Skeletal muscle tissue (tissue), 4 donors: ENCODE results near the gene TMEM143. TPM values are rescaled to one million over a fixed set of nuclear protein-coding genes. Genes with fewer than 3 reads are reported as not detected.
A peak's percentile ranks its signal among the peaks of the same experiment; 100 is the strongest.

Experiments used
- H3K27ac ChIP-seq: one replicate; pipeline ENCODE4 v1.7.0; 2013; ENCODE audit warnings: mild to moderate bottlenecking, low read depth, low read length, inconsistent platforms
- H3K27me3 ChIP-seq, 3 donors: one replicate each; pipeline ENCODE4 v1.7.0; 2013; ENCODE audit warnings: low read length in 3 of 3; ENCODE audit not compliant: control insufficient read depth in 3 of 3, insufficient read depth in 3 of 3
- H3K36me3 ChIP-seq, 3 donors: one replicate each; pipeline ENCODE4 v1.7.0; 2013; ENCODE audit warnings: low read length in 3 of 3; ENCODE audit not compliant: control insufficient read depth in 3 of 3, insufficient read depth in 3 of 3
- H3K4me1 ChIP-seq, 3 donors: one replicate each; pipeline ENCODE4 v1.7.0; 2013; ENCODE audit warnings: low read length in 3 of 3, mild to moderate bottlenecking in 3 of 3; ENCODE audit not compliant: control insufficient read depth in 3 of 3, insufficient read depth in 3 of 3
- H3K4me3 ChIP-seq, 3 donors: one replicate each; pipeline ENCODE4 v1.7.0; 2013; ENCODE audit warnings: low read length in 3 of 3
- H3K9ac ChIP-seq, 3 donors: one replicate each; pipeline ENCODE4 v1.7.0; 2013; ENCODE audit warnings: low read length in 3 of 3, mild to moderate bottlenecking in 3 of 3, moderate library complexity in 2 of 3, low read depth in 1 of 3
- H3K9me3 ChIP-seq, 3 donors: one replicate each; pipeline ENCODE4 v1.7.0; 2013; ENCODE audit warnings: low read length in 3 of 3; ENCODE audit not compliant: control insufficient read depth in 3 of 3
- total RNA-seq: library from RNA; depleted of rRNA; stranded (reverse); fragments of >200 nt; gene quantifications from one replicate; pipeline ENCODE4 v1.2.3, GENCODE V29; 2014
- donor health status: Osteomylitis.

The TMEM143 gene
- total RNA-seq, 1 donor from 2014 or later, result 7.8 TPM

GRCh38 chr19:48362716-48363499 lies 832 bp downstream of the TMEM143 start:
- Histone ChIP-seq H3K4me3 (peak overlapping the region; percentile 98 to 100 (median 99)), H3K27me3 (no peaks in the 10 kb centered on the region), H3K36me3 (peaks cover 7 to 9% (median 9%) of the 10 kb centered on the region in 3 donors), H3K27ac (peak overlapping the region; percentile 96), H3K9me3 (no peaks in the 10 kb centered on the region), H3K9ac (peak overlapping the region; percentile 98 to 100 (median 100)), H3K4me1 (peaks cover 7 to 21% (median 12%) of the 10 kb centered on the region in 3 donors)

GRCh38 chr19:48361912-48362311 lies 1.8 kb downstream of the TMEM143 start:
- Histone ChIP-seq H3K9ac (no peak overlapping the region), H3K4me3 (no peak overlapping the region), H3K9me3 (no peaks in the 10 kb centered on the region), H3K4me1 (peaks cover 7 to 23% (median 12%) of the 10 kb centered on the region in 3 donors), H3K27ac (no peak overlapping the region), H3K36me3 (peaks cover 7 to 9% (median 9%) of the 10 kb centered on the region in 3 donors), H3K27me3 (no peaks in the 10 kb centered on the region)

GRCh38 chr19:48359123-48359522 lies 4.6 kb downstream of the TMEM143 start:
- Histone ChIP-seq H3K9me3 (no peaks in the 10 kb centered on the region), H3K27me3 (no peaks in the 10 kb centered on the region), H3K4me1 (peaks cover 3 to 17% (median 6%) of the 10 kb centered on the region in 3 donors)

GRCh38 chr19:48355365-48355954 lies 8.3 kb downstream of the TMEM143 start:
- H3K27ac ChIP-seq, result no peak overlapping the region

More at GRCh38 chr19:48359123-48359522, 4.6 kb downstream of the TMEM143 start:
- Histone ChIP-seq H3K4me3 (no peak overlapping the region), H3K27ac (no peak overlapping the region), H3K9ac (no peak overlapping the region), H3K36me3 (peaks cover 7 to 9% (median 9%) of the 10 kb centered on the region in 3 donors)

GRCh38 chr19:48354332-48354992 lies 9.3 kb downstream of the TMEM143 start:
- no peaks in the 10 kb centered on the region for H3K9me3 ChIP-seq
- H3K9ac ChIP-seq, result no peak overlapping the region
- H3K27ac ChIP-seq, result no peak overlapping the region
- H3K4me1 ChIP-seq, result peaks cover 0 to 3% (median 0%) of the 10 kb centered on the region in 3 donors
- no peak overlapping the region for H3K4me3 ChIP-seq
- no peaks in the 10 kb centered on the region for H3K27me3 ChIP-seq
- H3K36me3 ChIP-seq, result peaks cover 0 to 3% (median 0%) of the 10 kb centered on the region in 3 donors

More at GRCh38 chr19:48355365-48355954, 8.3 kb downstream of the TMEM143 start:
- Histone ChIP-seq H3K9ac (no peak overlapping the region), H3K9me3 (no peaks in the 10 kb centered on the region), H3K36me3 (peaks cover 4 to 5% (median 5%) of the 10 kb centered on the region in 3 donors), H3K4me1 (peaks cover 0 to 3% (median 0%) of the 10 kb centered on the region in 3 donors), H3K27me3 (no peaks in the 10 kb centered on the region), H3K4me3 (no peak overlapping the region)

- no peak overlapping the region for H3K9ac ChIP-seq
- peaks cover 0 to 3% (median 0%) of the 10 kb centered on the region in 3 donors for H3K4me1 ChIP-seq
- peaks cover 0 to 3% (median 0%) of the 10 kb centered on the region in 3 donors for H3K36me3 ChIP-seq
- no peaks in the 10 kb centered on the region for H3K27me3 ChIP-seq
- no peak overlapping the region for H3K4me3 ChIP-seq
- H3K9me3 ChIP-seq, result no peaks in the 10 kb centered on the region
- H3K27ac ChIP-seq, result no peak overlapping the region
Observed at GRCh38 chr19:48353677-48354076, 10.1 kb downstream of the TMEM143 start.

GRCh38 chr19:48351341-48351752 lies 12.4 kb downstream of the TMEM143 start:
- H3K36me3 ChIP-seq, result peaks cover 0 to 3% (median 0%) of the 10 kb centered on the region in 3 donors
- H3K9me3 ChIP-seq, result no peaks in the 10 kb centered on the region
- H3K4me1 ChIP-seq, result peaks cover 6 to 9% (median 7%) of the 10 kb centered on the region in 3 donors
- H3K4me3 ChIP-seq, result no peak overlapping the region
- H3K27ac ChIP-seq, result no peak overlapping the region
- no peak overlapping the region for H3K9ac ChIP-seq
- no peaks in the 10 kb centered on the region for H3K27me3 ChIP-seq

GRCh38 chr19:48350856-48351255 lies 12.9 kb downstream of the TMEM143 start:
- Histone ChIP-seq H3K9ac (no peak overlapping the region), H3K9me3 (no peaks in the 10 kb centered on the region), H3K27ac (no peak overlapping the region), H3K4me1 (peaks cover 6 to 9% (median 7%) of the 10 kb centered on the region in 3 donors), H3K36me3 (peaks cover 0 to 3% (median 0%) of the 10 kb centered on the region in 3 donors), H3K27me3 (no peaks in the 10 kb centered on the region), H3K4me3 (no peak overlapping the region)

- no peaks in the 10 kb centered on the region for H3K9me3 ChIP-seq
- no peak overlapping the region for H3K27ac ChIP-seq
- no peak overlapping the region for H3K9ac ChIP-seq
- H3K36me3 ChIP-seq, result peaks cover 0 to 3% (median 0%) of the 10 kb centered on the region in 3 donors
- no peak overlapping the region for H3K4me3 ChIP-seq
- H3K27me3 ChIP-seq, result no peaks in the 10 kb centered on the region
- H3K4me1 ChIP-seq, result peaks cover 6 to 9% (median 7%) of the 10 kb centered on the region in 3 donors
Observed at GRCh38 chr19:48348737-48349136, 15.0 kb downstream of the TMEM143 start.
